ENCODE data around the gene TGM1. TPM values are rescaled to one million over a fixed set of nuclear protein-coding genes. Genes with fewer than 3 reads are reported as not detected.
A peak's percentile ranks its signal among the peaks of the same experiment; 100 is the strongest.

TGM1 gene
- total and polyA plus RNA-seq, 5 donors from 2014 or later: 4.0 TPM; not detected in 4

- Histone ChIP-seq H3K36me3 (ENCODE audit: control insufficient read depth, insufficient read depth, low read length) (peaks cover 1% of the 10 kb centered on the region), H3K9me3 (ENCODE audit: control insufficient read depth in 2 of 2, low read length in 2 of 2) (no peaks in the 10 kb centered on the region), H3K27ac (ENCODE audit: insufficient read depth, low read length, poor library complexity, severe bottlenecking) (no peak overlapping the region), H3K4me3 (ENCODE audit: low read depth, low read length) (no peak overlapping the region), H3K4me1 (ENCODE audit: control insufficient read depth, insufficient read depth, low read length, poor library complexity, severe bottlenecking) (no peaks in the 10 kb centered on the region), H3K27me3 (ENCODE audit: control insufficient read depth, insufficient read depth, low read length) (no peaks in the 10 kb centered on the region)
- Mint-ChIP-seq H3K27me3 (no peaks in the 10 kb centered on the region), H3K9me3 (no peaks in the 10 kb centered on the region), H3K27ac (peak overlapping the region in 1 of 3 donors; percentile 59), H3K4me3 (no peak overlapping the region), H3K4me1 (peaks cover 0 to 4% (median 0%) of the 10 kb centered on the region in 4 donors), H3K36me3 (peaks cover 19% of the 10 kb centered on the region)
- ATAC-seq (ENCODE audit: low read depth in 2 of 2) (no peak), DNase-seq (no peak)
Observed at GRCh38 chr14:24260026-24260779, 2.8 kb downstream of the TGM1 start.

- Histone ChIP-seq H3K9me3 (ENCODE audit: control insufficient read depth in 2 of 2, low read length in 2 of 2) (no peaks in the 10 kb centered on the region), H3K27me3 (ENCODE audit: control insufficient read depth, insufficient read depth, low read length) (no peaks in the 10 kb centered on the region), H3K4me1 (ENCODE audit: control insufficient read depth, insufficient read depth, low read length, poor library complexity, severe bottlenecking) (no peaks in the 10 kb centered on the region), H3K4me3 (ENCODE audit: low read depth, low read length) (no peak overlapping the region), H3K27ac (ENCODE audit: insufficient read depth, low read length, poor library complexity, severe bottlenecking) (no peak overlapping the region), H3K36me3 (ENCODE audit: control insufficient read depth, insufficient read depth, low read length) (peaks cover 4% of the 10 kb centered on the region)
- no peak for ATAC-seq (ENCODE audit: low read depth in 2 of 2)
- Mint-ChIP-seq H3K36me3 (peaks cover 16% of the 10 kb centered on the region), H3K27me3 (no peaks in the 10 kb centered on the region), H3K9me3 (no peaks in the 10 kb centered on the region), H3K27ac (no peak overlapping the region), H3K4me1 (peaks cover 0 to 4% (median 0%) of the 10 kb centered on the region in 4 donors), H3K4me3 (no peak overlapping the region)
- no peak for DNase-seq
Observed at GRCh38 chr14:24259282-24260025, 3.5 kb downstream of the TGM1 start.

DNA sequence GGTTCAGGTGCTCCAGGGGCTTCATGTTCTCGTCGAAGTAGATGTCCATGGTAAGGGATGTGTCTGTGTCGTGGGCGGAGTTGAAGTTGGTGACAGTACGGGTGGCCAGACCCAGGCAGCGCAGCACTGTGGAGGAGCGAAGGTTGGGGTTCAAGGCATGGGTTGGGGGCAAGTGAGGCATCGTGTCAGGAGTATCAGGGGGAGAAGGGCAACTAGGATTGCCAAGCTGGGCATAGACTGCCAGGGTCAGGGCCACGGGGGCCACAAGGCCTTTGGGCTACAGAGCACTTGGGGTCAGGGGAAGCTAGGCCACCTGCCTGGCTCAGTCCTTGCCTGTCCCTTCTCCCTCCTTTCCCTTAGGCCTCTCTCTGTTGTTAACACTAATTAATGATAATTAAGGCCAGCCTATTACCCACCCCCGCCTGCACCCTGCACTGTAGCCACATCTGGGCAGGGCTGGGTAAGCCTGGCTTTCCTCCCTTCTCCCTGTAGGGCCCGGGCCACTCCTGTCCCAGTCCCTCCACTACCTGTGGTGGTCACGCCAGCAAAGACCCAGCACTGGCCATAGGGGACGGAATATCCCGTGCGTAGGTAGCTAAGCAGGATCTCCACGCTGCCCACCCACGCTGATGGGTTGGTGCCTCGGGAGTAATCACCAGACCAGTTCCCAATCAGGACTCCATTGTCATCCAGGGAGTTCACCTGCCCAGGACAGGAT is 4.3 kb downstream of the TGM1 start:
- H3K4me1 Mint-ChIP-seq: peaks cover 0 to 4% (median 0%) of the 10 kb centered on the region in 4 donors
- no peaks in the 10 kb centered on the region for H3K27me3 Mint-ChIP-seq
- DNase-seq (no peak), ATAC-seq (ENCODE audit: low read depth in 2 of 2) (no peak)
- Histone ChIP-seq H3K36me3 (ENCODE audit: control insufficient read depth, insufficient read depth, low read length) (peaks cover 8% of the 10 kb centered on the region), H3K27me3 (ENCODE audit: control insufficient read depth, insufficient read depth, low read length) (no peaks in the 10 kb centered on the region), H3K9me3 (ENCODE audit: control insufficient read depth in 2 of 2, low read length in 2 of 2) (no peaks in the 10 kb centered on the region), H3K27ac (ENCODE audit: insufficient read depth, low read length, poor library complexity, severe bottlenecking) (no peak overlapping the region), H3K4me1 (ENCODE audit: control insufficient read depth, insufficient read depth, low read length, poor library complexity, severe bottlenecking) (no peaks in the 10 kb centered on the region), H3K4me3 (ENCODE audit: low read depth, low read length) (no peak overlapping the region)
- no peak overlapping the region for H3K4me3 Mint-ChIP-seq
- H3K27ac Mint-ChIP-seq: peak overlapping the region in 1 of 3 donors; percentile 42
- H3K9me3 Mint-ChIP-seq: no peaks in the 10 kb centered on the region
- peaks cover 24% of the 10 kb centered on the region for H3K36me3 Mint-ChIP-seq

GRCh38 chr14:24258119-24258518 is 4.9 kb downstream of the TGM1 start:
- Mint-ChIP-seq H3K4me1 (peaks cover 0 to 4% (median 0%) of the 10 kb centered on the region in 4 donors), H3K36me3 (peaks cover 24% of the 10 kb centered on the region), H3K9me3 (no peaks in the 10 kb centered on the region), H3K27ac (no peak overlapping the region), H3K4me3 (no peak overlapping the region), H3K27me3 (no peaks in the 10 kb centered on the region)
- no peaks in the 10 kb centered on the region for H3K27me3 ChIP-seq (ENCODE audit: control insufficient read depth, insufficient read depth, low read length)
- H3K27ac ChIP-seq (ENCODE audit: insufficient read depth, low read length, poor library complexity, severe bottlenecking): no peak overlapping the region
- H3K4me1 ChIP-seq (ENCODE audit: control insufficient read depth, insufficient read depth, low read length, poor library complexity, severe bottlenecking): no peaks in the 10 kb centered on the region
- DNase-seq (no peak), ATAC-seq (ENCODE audit: low read depth in 2 of 2) (no peak)
- H3K4me3 ChIP-seq (ENCODE audit: low read depth, low read length): no peak overlapping the region
- H3K36me3 ChIP-seq (ENCODE audit: control insufficient read depth, insufficient read depth, low read length): peaks cover 8% of the 10 kb centered on the region
- no peaks in the 10 kb centered on the region for H3K9me3 ChIP-seq (ENCODE audit: control insufficient read depth in 2 of 2, low read length in 2 of 2)

GRCh38 chr14:24256960-24257359 is 6.0 kb downstream of the TGM1 start:
- peak overlapping the region in 1 of 3 donors; percentile 51 for H3K27ac Mint-ChIP-seq
- no peak for ATAC-seq (ENCODE audit: low read depth in 2 of 2)

GRCh38 chr14:24255931-24256711 is 6.9 kb downstream of the TGM1 start:
- peaks cover 0 to 4% (median 0%) of the 10 kb centered on the region in 4 donors for H3K4me1 Mint-ChIP-seq
- Histone ChIP-seq H3K27me3 (ENCODE audit: control insufficient read depth, insufficient read depth, low read length) (no peaks in the 10 kb centered on the region), H3K27ac (ENCODE audit: insufficient read depth, low read length, poor library complexity, severe bottlenecking) (no peak overlapping the region), H3K9me3 (ENCODE audit: control insufficient read depth in 2 of 2, low read length in 2 of 2) (no peaks in the 10 kb centered on the region), H3K4me1 (ENCODE audit: control insufficient read depth, insufficient read depth, low read length, poor library complexity, severe bottlenecking) (no peaks in the 10 kb centered on the region), H3K4me3 (ENCODE audit: low read depth, low read length) (no peak overlapping the region), H3K36me3 (ENCODE audit: control insufficient read depth, insufficient read depth, low read length) (peaks cover 8% of the 10 kb centered on the region)
- ATAC-seq (ENCODE audit: low read depth in 2 of 2): no peak
- no peak overlapping the region for H3K4me3 Mint-ChIP-seq
- peaks cover 18% of the 10 kb centered on the region for H3K36me3 Mint-ChIP-seq
- H3K27ac Mint-ChIP-seq: no peak overlapping the region
- H3K27me3 Mint-ChIP-seq: no peaks in the 10 kb centered on the region
- no peaks in the 10 kb centered on the region for H3K9me3 Mint-ChIP-seq
- no peak for DNase-seq

More at GRCh38 chr14:24256960-24257359, 6.0 kb downstream of the TGM1 start:
- Mint-ChIP-seq H3K4me3 (no peak overlapping the region), H3K27me3 (no peaks in the 10 kb centered on the region), H3K9me3 (no peaks in the 10 kb centered on the region), H3K4me1 (peaks cover 0 to 4% (median 0%) of the 10 kb centered on the region in 4 donors), H3K36me3 (peaks cover 19% of the 10 kb centered on the region)
- Histone ChIP-seq H3K4me3 (ENCODE audit: low read depth, low read length) (no peak overlapping the region), H3K27ac (ENCODE audit: insufficient read depth, low read length, poor library complexity, severe bottlenecking) (no peak overlapping the region), H3K36me3 (ENCODE audit: control insufficient read depth, insufficient read depth, low read length) (peaks cover 8% of the 10 kb centered on the region), H3K9me3 (ENCODE audit: control insufficient read depth in 2 of 2, low read length in 2 of 2) (no peaks in the 10 kb centered on the region), H3K27me3 (ENCODE audit: control insufficient read depth, insufficient read depth, low read length) (no peaks in the 10 kb centered on the region), H3K4me1 (ENCODE audit: control insufficient read depth, insufficient read depth, low read length, poor library complexity, severe bottlenecking) (no peaks in the 10 kb centered on the region)
- no peak for DNase-seq

GRCh38 chr14:24255438-24255837 is 7.5 kb downstream of the TGM1 start:
- DNase-seq: no peak
- no peak overlapping the region for H3K27ac ChIP-seq (ENCODE audit: insufficient read depth, low read length, poor library complexity, severe bottlenecking)
- Mint-ChIP-seq H3K27me3 (no peaks in the 10 kb centered on the region), H3K4me1 (peaks cover 0 to 4% (median 2%) of the 10 kb centered on the region in 4 donors), H3K4me3 (no peak overlapping the region), H3K9me3 (no peaks in the 10 kb centered on the region), H3K36me3 (peaks cover 17% of the 10 kb centered on the region), H3K27ac (no peak overlapping the region)
- peaks cover 10% of the 10 kb centered on the region for H3K36me3 ChIP-seq (ENCODE audit: control insufficient read depth, insufficient read depth, low read length)
- H3K4me1 ChIP-seq (ENCODE audit: control insufficient read depth, insufficient read depth, low read length, poor library complexity, severe bottlenecking): no peaks in the 10 kb centered on the region
- no peak for ATAC-seq (ENCODE audit: low read depth in 2 of 2)
- no peaks in the 10 kb centered on the region for H3K9me3 ChIP-seq (ENCODE audit: control insufficient read depth in 2 of 2, low read length in 2 of 2)
- no peaks in the 10 kb centered on the region for H3K27me3 ChIP-seq (ENCODE audit: control insufficient read depth, insufficient read depth, low read length)
- H3K4me3 ChIP-seq (ENCODE audit: low read depth, low read length): no peak overlapping the region

Data from CD4-positive, CD25-positive, alpha-beta regulatory T cell (primary cell).